GM21423 (cell line): ENCODE data around the gene PTRHD1.

Source experiments
- ATAC-seq: cut with Tn5 transposase; IDR thresholded peaks from one replicate; pipeline ENCODE4 v1.9.1; 2021; ENCODE audit warnings: mild to moderate bottlenecking, moderate library complexity; ENCODE audit not compliant: unreplicated experiment

PTRHD1 gene

DNA sequence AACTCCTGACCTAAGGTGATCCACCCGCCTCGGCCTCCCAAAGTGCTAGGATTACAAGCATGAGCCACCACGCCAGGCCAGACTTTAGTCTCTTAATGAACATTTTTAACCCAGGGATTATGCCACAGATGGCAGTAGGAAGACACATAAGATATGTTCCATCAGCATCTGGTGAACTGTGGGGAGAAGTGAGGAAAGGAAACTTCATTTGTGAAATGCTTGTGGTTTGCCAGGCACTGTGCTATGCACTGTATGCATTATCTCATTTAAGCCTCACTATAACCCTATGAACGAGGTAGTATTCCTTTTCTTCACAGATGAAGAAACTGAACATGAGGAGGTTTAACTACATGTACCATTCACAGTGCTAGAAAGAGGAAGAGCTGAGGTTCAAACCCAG lies 29.3 kb downstream of the PTRHD1 start:
- ATAC-seq: no peak

DNA sequence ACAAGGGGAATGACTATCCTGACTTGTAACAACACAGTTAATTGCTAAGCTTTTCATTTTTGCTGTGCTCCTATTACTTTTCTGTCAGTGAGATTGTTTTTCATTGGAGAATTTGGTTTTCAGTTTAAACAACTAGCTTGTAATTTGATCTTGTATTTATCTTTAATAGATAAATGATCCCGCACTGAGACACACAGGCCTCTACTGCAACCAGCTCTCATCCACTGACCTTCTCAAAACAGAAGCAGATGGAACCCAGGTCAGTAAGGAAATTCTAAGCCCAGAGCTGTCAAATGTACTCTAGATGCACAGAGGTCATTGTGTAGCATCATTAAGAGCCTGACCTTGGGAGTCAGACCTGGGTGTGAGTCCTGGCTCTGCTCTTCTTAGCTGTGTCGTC lies 30.7 kb downstream of the PTRHD1 start:
- ATAC-seq: no peak

DNA sequence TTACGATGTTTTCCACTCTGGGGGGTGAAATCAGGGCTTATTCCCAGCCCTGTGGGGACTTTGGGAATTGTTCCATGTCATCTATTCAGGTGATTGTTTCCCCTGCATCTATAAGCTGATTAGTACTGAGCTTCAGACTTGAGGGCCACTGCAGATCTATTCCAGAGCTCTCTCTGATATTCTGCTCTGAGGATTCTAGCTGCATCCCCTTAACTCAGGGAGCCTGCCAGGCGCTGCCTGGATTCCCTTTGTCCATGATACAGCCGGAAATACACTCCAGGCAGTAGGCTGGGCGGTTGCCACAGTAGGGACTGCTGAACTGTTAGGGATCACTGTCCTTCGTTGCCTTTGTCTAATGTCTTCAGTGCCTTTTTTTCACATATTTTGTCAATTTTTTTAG lies 31.3 kb downstream of the PTRHD1 start:
- no peak for ATAC-seq

DNA sequence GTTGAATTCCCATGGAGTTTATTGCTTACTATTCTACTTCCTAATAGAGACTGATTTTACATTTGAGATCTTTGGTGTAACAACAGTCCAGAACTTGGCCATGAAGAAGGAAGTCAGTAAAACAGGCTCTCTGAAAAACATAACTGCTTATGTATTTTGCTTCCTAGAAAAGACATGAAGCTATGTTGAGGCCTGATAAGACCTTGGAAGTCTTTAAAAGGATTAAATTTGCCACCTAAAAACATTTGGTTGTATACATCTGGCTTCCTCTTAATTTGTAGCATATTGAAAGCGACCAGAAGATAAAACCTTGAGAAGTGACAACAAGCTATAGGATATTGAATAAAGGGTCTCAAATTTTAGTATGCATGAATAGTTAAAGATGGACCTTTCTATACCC lies 36.4 kb downstream of the PTRHD1 start:
- ATAC-seq: no peak

DNA sequence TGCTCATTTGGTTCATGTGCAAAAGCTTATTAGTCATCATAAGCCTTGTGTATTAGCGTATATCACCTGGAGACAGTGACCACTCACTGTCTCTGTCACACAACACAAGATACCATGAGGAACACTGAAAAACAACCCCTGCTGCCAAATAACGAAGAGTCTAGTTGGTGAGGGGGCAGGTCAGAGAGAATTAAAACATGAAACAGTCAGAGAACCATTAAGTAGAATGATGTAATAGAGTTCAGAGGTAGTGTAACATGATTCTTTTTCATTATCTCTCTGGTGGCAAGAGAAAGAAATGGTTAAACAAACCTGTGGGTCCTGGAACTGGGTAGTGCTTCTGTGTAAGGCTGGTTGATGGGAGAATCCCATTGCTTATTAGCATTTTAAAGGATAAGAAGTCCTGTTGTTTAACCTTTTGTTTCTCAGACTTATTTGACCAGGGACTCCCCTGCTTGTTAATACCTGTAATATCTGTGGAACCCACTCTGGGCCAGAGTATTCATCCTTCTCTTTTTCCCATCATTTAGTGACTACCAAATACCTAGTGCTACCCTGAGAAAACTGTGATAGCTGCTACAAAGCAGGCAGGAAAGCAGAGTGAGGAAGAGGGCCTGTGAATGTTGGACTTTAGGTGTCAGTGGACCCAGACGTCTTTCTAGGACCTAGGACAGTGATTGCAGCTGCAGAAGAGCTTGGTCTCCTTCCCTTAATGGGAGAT lies 38.0 kb downstream of the PTRHD1 start:
- no peak for ATAC-seq

DNA sequence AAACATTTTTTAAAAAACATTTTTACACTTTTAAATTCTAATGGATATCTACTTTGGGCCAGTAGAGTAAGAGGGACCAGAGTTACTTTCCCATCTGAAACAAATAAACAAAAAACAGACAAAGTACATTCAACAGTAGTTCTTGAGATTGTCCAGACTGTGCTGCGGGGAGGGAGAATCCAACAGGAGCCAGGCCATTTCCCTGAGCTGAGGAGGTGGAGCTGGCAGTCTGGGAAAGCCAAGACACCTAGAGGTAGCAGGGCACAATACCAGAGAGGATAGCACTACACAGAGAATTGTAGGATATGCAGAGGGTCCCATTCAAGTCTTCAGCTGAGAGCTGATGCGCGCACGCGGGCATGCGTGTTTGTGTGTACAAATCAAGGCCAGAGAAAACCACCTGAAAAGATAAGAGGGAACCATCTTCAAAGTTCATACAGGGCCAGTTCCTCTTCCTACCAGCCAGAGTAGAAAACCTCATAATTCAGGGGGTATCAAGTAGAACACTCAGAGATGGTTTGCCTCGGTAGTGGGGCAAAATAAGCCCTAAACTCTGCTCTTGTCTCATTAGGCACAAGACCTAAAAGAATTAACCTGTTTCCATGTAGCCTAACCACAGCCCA lies 44.0 kb downstream of the PTRHD1 start:
- no peak for ATAC-seq

DNA sequence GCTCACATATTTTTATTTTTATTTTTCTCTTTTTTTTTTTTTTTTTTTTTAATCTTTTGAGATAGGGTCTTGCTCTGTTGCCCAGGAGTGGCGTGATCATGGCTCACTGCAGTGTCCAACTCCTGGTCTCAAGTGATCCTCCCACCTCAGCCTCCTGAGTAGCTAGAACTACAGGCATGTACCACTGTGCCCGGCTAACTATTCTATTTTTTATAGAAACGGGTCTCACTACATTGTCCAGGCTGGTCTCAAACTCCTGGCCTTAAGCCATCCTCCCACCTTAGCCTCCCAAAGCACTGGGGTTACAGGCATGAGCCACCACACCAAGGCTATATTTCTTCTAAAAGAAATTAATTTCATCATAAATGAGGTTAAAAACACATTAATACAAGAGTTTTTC lies 45.9 kb downstream of the PTRHD1 start:
- ATAC-seq: no peak

DNA sequence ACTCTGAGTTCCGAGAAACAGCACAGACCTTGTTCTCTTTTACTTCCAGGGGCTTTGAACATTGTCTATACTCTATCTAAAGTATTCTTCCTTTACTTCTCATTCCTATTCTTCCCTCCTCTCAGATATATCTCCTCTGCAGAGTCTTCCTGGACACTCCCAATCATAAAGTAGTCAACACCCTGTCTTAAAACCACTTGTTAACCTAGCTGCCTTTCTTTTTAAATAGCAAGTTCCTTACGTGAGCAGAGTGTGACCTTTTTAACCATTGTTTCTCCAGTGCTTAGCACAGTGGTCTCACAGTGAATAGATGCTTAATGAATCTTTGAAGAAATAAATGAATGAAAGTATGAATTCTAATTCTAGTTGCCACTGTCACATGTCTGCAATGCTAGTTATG lies 47.4 kb downstream of the PTRHD1 start:
- ATAC-seq: no peak

DNA sequence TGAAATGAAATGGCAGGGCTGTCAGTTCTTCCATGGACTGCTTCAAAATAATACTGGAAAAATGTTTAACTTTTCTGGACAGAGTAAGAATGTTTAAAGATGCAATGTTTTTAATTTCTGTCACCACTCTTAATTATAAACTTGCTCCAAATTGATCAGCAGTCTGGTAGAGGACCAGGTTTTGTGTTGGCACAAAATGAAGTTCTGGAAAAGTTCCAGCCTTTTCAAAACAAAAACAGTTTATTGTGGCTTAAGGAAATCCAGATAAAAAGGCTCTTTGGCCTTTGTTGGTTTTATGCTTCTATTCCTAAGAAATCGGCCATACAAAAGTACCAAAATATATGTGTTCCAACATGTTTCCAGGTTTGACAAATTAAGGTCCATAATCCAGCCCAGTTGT lies 48.8 kb downstream of the PTRHD1 start:
- ATAC-seq: no peak

DNA sequence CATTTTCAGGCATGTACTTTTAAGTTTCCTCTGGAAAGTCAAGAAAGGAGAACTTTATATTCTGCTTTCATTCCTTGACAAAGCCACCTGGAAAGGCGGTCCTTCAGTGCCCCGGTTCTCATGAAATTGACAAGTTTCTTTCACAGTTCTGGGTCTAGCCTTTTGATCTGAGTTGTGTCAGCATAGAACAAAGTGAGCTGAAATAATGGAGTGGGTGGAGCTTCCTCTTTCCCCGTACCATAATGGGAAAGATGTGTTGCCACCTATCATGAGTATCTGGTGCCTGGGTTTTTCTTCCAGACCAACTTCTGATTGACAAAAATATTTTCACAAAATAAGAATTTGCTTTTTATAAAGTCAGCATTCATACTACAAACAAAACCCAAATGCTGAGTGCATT lies 49.3 kb downstream of the PTRHD1 start:
- ATAC-seq: no peak

DNA sequence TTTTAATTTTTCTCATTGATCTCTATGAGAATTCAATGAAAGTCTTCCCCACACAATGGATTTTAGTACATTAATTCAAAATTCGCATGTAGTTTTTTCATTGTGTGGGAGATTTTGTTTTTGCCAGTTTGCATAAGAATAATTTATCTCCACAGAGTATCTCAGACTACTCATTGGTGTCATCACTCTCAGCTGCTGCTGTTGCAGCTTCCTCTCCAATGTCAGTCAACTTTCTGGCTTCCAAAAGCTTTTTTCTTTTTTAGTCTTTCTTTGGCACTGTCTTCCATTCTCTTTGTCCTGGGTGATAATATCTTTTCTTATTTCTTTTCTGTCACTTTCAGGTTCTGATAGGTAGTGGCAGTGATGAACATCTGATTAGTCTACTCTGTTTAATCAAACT lies 50.5 kb downstream of the PTRHD1 start:
- ATAC-seq: no peak

DNA sequence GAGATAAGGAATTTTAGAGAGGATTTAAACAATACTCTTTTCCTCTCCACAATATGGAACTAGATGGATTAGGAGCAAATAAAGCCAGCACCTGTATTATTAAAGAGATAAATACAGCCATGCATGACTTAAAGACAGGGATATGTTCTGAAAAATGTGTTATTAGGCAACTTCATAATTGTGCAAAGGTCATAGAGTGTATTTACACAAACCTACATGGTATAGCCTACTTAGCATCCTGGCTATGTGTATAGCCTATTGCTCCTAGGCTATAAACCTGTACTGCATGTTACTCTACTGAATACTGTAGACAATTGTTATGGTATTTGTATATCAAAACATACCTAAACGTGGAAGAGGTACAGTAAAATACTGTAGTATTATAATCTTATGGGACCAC lies 53.0 kb downstream of the PTRHD1 start:
- ATAC-seq: no peak
